Rectal smooth muscle tissue (tissue), 1 donor: ENCODE measurements around the gene TPD52L1.

Experiments used
- H3K27ac ChIP-seq: one replicate; pipeline ENCODE4 v1.7.0; 2013; ENCODE audit warnings: low read depth, low read length, inconsistent platforms
- H3K27me3 ChIP-seq: one replicate; pipeline ENCODE4 v1.7.0; 2013; ENCODE audit warnings: low read length; ENCODE audit not compliant: control insufficient read depth, insufficient read depth
- H3K36me3 ChIP-seq: one replicate; pipeline ENCODE4 v1.7.0; 2013; ENCODE audit warnings: low read length; ENCODE audit not compliant: control insufficient read depth, insufficient read depth
- H3K4me1 ChIP-seq: one replicate; pipeline ENCODE4 v1.7.0; 2013; ENCODE audit warnings: low read length; ENCODE audit not compliant: control insufficient read depth, insufficient read depth
- H3K4me3 ChIP-seq: one replicate; pipeline ENCODE4 v1.7.0; 2013; ENCODE audit warnings: low read length
- H3K9ac ChIP-seq: one replicate; pipeline ENCODE4 v1.7.0; 2013; ENCODE audit warnings: low read length

TPD52L1 gene

GRCh38 chr6:125205931-125206330, 52.4 kb downstream of the TPD52L1 start:
- Histone ChIP-seq H3K4me3 (no peak overlapping the region), H3K27ac (no peak overlapping the region), H3K27me3 (no peaks in the 10 kb centered on the region), H3K9ac (no peak overlapping the region), H3K4me1 (no peaks in the 10 kb centered on the region), H3K36me3 (no peaks in the 10 kb centered on the region)

GRCh38 chr6:125206389-125206788, 52.8 kb downstream of the TPD52L1 start:
- H3K9ac ChIP-seq, result no peak overlapping the region
- H3K4me3 ChIP-seq, result no peak overlapping the region

GRCh38 chr6:125207956-125208355, 54.4 kb downstream of the TPD52L1 start:
- H3K4me3 ChIP-seq, result no peak overlapping the region
- H3K36me3 ChIP-seq, result no peaks in the 10 kb centered on the region
- H3K4me1 ChIP-seq, result no peaks in the 10 kb centered on the region
- H3K9ac ChIP-seq, result no peak overlapping the region
- H3K27ac ChIP-seq, result no peak overlapping the region
- H3K27me3 ChIP-seq, result no peaks in the 10 kb centered on the region

More at GRCh38 chr6:125206389-125206788, 52.8 kb downstream of the TPD52L1 start:
- Histone ChIP-seq H3K36me3 (no peaks in the 10 kb centered on the region), H3K27ac (no peak overlapping the region), H3K4me1 (no peaks in the 10 kb centered on the region), H3K27me3 (no peaks in the 10 kb centered on the region)

GRCh38 chr6:125208625-125209249, 55.2 kb downstream of the TPD52L1 start:
- H3K27ac ChIP-seq, result no peak overlapping the region
- H3K4me1 ChIP-seq, result no peaks in the 10 kb centered on the region
- H3K36me3 ChIP-seq, result no peaks in the 10 kb centered on the region
- no peak overlapping the region for H3K4me3 ChIP-seq
- no peaks in the 10 kb centered on the region for H3K27me3 ChIP-seq
- no peak overlapping the region for H3K9ac ChIP-seq

GRCh38 chr6:125210667-125211066, 57.1 kb downstream of the TPD52L1 start:
- no peaks in the 10 kb centered on the region for H3K36me3 ChIP-seq
- no peak overlapping the region for H3K4me3 ChIP-seq
- no peaks in the 10 kb centered on the region for H3K27me3 ChIP-seq
- H3K4me1 ChIP-seq, result no peaks in the 10 kb centered on the region
- no peak overlapping the region for H3K9ac ChIP-seq
- H3K27ac ChIP-seq, result no peak overlapping the region

GRCh38 chr6:125211352-125211751, 57.8 kb downstream of the TPD52L1 start:
- Histone ChIP-seq H3K9ac (no peak overlapping the region), H3K36me3 (no peaks in the 10 kb centered on the region), H3K27me3 (no peaks in the 10 kb centered on the region), H3K4me3 (no peak overlapping the region), H3K4me1 (no peaks in the 10 kb centered on the region), H3K27ac (no peak overlapping the region)

- H3K27ac ChIP-seq, result no peak overlapping the region
- no peak overlapping the region for H3K4me3 ChIP-seq
- H3K27me3 ChIP-seq, result no peaks in the 10 kb centered on the region
- no peak overlapping the region for H3K9ac ChIP-seq
- no peaks in the 10 kb centered on the region for H3K4me1 ChIP-seq
- H3K36me3 ChIP-seq, result no peaks in the 10 kb centered on the region
Observed at GRCh38 chr6:125212377-125212776, 58.8 kb downstream of the TPD52L1 start.

GRCh38 chr6:125213939-125214338, 60.4 kb downstream of the TPD52L1 start:
- H3K27me3 ChIP-seq, result no peaks in the 10 kb centered on the region
- H3K36me3 ChIP-seq, result no peaks in the 10 kb centered on the region
- no peak overlapping the region for H3K27ac ChIP-seq
- H3K4me3 ChIP-seq, result no peak overlapping the region
- H3K4me1 ChIP-seq, result no peaks in the 10 kb centered on the region
- no peak overlapping the region for H3K9ac ChIP-seq

- no peak overlapping the region for H3K27ac ChIP-seq
Observed at GRCh38 chr6:125215252-125215819, 61.8 kb downstream of the TPD52L1 start.

GRCh38 chr6:125216015-125216414, 62.4 kb downstream of the TPD52L1 start:
- Histone ChIP-seq H3K9ac (no peak overlapping the region), H3K4me3 (no peak overlapping the region), H3K36me3 (no peaks in the 10 kb centered on the region), H3K4me1 (no peaks in the 10 kb centered on the region), H3K27me3 (no peaks in the 10 kb centered on the region), H3K27ac (no peak overlapping the region)

More at GRCh38 chr6:125215252-125215819, 61.8 kb downstream of the TPD52L1 start:
- Histone ChIP-seq H3K9ac (no peak overlapping the region), H3K27me3 (no peaks in the 10 kb centered on the region), H3K36me3 (no peaks in the 10 kb centered on the region), H3K4me3 (no peak overlapping the region), H3K4me1 (no peaks in the 10 kb centered on the region)

GRCh38 chr6:125217369-125217768, 63.8 kb downstream of the TPD52L1 start:
- Histone ChIP-seq H3K36me3 (no peaks in the 10 kb centered on the region), H3K4me3 (no peak overlapping the region), H3K27ac (no peak overlapping the region), H3K27me3 (no peaks in the 10 kb centered on the region), H3K9ac (no peak overlapping the region), H3K4me1 (no peaks in the 10 kb centered on the region)

GRCh38 chr6:125217992-125218391, 64.4 kb downstream of the TPD52L1 start:
- no peaks in the 10 kb centered on the region for H3K4me1 ChIP-seq

GRCh38 chr6:125219361-125219895, 65.9 kb downstream of the TPD52L1 start:
- Histone ChIP-seq H3K27ac (no peak overlapping the region), H3K4me3 (no peak overlapping the region), H3K4me1 (peaks cover 1% of the 10 kb centered on the region), H3K9ac (no peak overlapping the region), H3K27me3 (no peaks in the 10 kb centered on the region), H3K36me3 (no peaks in the 10 kb centered on the region)

More at GRCh38 chr6:125217992-125218391, 64.4 kb downstream of the TPD52L1 start:
- Histone ChIP-seq H3K9ac (no peak overlapping the region), H3K36me3 (no peaks in the 10 kb centered on the region), H3K4me3 (no peak overlapping the region), H3K27ac (no peak overlapping the region), H3K27me3 (no peaks in the 10 kb centered on the region)
